HEK293T (cell line): ENCODE measurements around the gene PSMB7.

ENCODE experiments used
- CTCF ChIA-PET: fragments of 350-600 bp; formaldehyde crosslinking; extraction: SDS; loops from one replicate; lab custom pipeline; 2021; ENCODE audit warnings: antibody characterized with exemption, inconsistent platforms; lab: Yijun Ruan, JAX
- POLR2A ChIA-PET: fragments of 350-600 bp; formaldehyde crosslinking; extraction: SDS; loops from one replicate; lab custom pipeline; 2020; ENCODE audit warnings: antibody characterized with exemption, inconsistent platforms; lab: Yijun Ruan, JAX
- DNase-seq: peaks from one replicate; pipeline ENCODE4 v3.0.0; 2012; ENCODE audit warnings: mixed read lengths; ENCODE audit errors: extremely low spot score
- ARNT ChIP-seq: fragments of 450-650 bp; IDR thresholded peaks from 2 replicates; pipeline ENCODE4 v1.6.1; 2017; ENCODE audit warnings: mild to moderate bottlenecking
- BHLHE40 ChIP-seq: fragments of 450-650 bp; IDR thresholded peaks from 2 replicates; pipeline ENCODE4 v1.6.1; 2016; ENCODE audit warnings: mild to moderate bottlenecking, moderate library complexity, borderline replicate concordance
- CTBP1 ChIP-seq: fragments of 450-650 bp; IDR thresholded peaks from 2 replicates; pipeline ENCODE4 v1.6.1; 2016; ENCODE audit warnings: borderline replicate concordance
- ELF4 ChIP-seq: fragments of 450-650 bp; IDR thresholded peaks from 2 replicates; pipeline ENCODE4 v1.6.1; 2017; ENCODE audit warnings: antibody characterized with exemption
- FOXA1 ChIP-seq: fragments of 450-650 bp; IDR thresholded peaks from 2 replicates; pipeline ENCODE4 v1.6.1; 2016; ENCODE audit warnings: mild to moderate bottlenecking
- FOXK2 ChIP-seq: fragments of 450-650 bp; IDR thresholded peaks from 2 replicates; pipeline ENCODE4 v1.6.1; 2016; ENCODE audit warnings: mild to moderate bottlenecking
- FOXM1 ChIP-seq: fragments of 450-650 bp; IDR thresholded peaks from 2 replicates; pipeline ENCODE4 v1.6.1; 2017; ENCODE audit warnings: mild to moderate bottlenecking, borderline replicate concordance
- HDGF ChIP-seq: fragments of 450-650 bp; IDR thresholded peaks from 2 replicates; pipeline ENCODE4 v1.6.1; 2017; ENCODE audit warnings: antibody characterized with exemption, borderline replicate concordance
- L3MBTL2 ChIP-seq: fragments of 450-650 bp; conservative IDR thresholded peaks from 2 replicates; pipeline ENCODE4 v1.6.1; 2016; ENCODE audit warnings: mild to moderate bottlenecking
- LEF1 ChIP-seq: fragments of 450-650 bp; IDR thresholded peaks from 2 replicates; pipeline ENCODE4 v1.6.1; 2017; ENCODE audit warnings: mild to moderate bottlenecking, borderline replicate concordance
- NFRKB ChIP-seq: fragments of 450-650 bp; IDR thresholded peaks from 2 replicates; pipeline ENCODE4 v1.6.1; 2016; ENCODE audit warnings: mild to moderate bottlenecking, moderate library complexity
- PKNOX1 ChIP-seq: fragments of 450-650 bp; IDR thresholded peaks from 2 replicates; pipeline ENCODE4 v1.6.1; 2016
- SP1 ChIP-seq: fragments of 450-650 bp; IDR thresholded peaks from 2 replicates; pipeline ENCODE4 v1.6.1; 2017
- SUZ12 ChIP-seq: fragments of 450-650 bp; IDR thresholded peaks from 2 replicates; pipeline ENCODE4 v1.6.1; 2016; ENCODE audit warnings: mild to moderate bottlenecking
- TARDBP ChIP-seq: fragments of 450-650 bp; IDR thresholded peaks from 2 replicates; pipeline ENCODE4 v1.6.1; 2016
- ZNF384 ChIP-seq: fragments of 450-650 bp; IDR thresholded peaks from 2 replicates; pipeline ENCODE4 v1.6.1; 2016

Gene PSMB7

GRCh38 chr9:124395826-124396225 is 19.4 kb downstream of the PSMB7 start:
- no peak for DNase-seq
- no peak for TF ChIP-seq BHLHE40
- TF ChIP-seq FOXM1, result no peak
- no peak for TF ChIP-seq PKNOX1
- no peak for TF ChIP-seq CTBP1
- no peak for TF ChIP-seq SUZ12
- POLR2A ChIA-PET, result interaction anchor here (0.6 kb wide), 1 partner anchor 178 kb away, joined by 5 read pairs; no protein-coding TSS in a partner anchor
- CTCF ChIA-PET, result interaction anchor here (0.6 to 2.3 kb wide), 2 partner anchors 14 to 118 kb away, joined by 4 to 5 read pairs; no protein-coding TSS in a partner anchor

DNA sequence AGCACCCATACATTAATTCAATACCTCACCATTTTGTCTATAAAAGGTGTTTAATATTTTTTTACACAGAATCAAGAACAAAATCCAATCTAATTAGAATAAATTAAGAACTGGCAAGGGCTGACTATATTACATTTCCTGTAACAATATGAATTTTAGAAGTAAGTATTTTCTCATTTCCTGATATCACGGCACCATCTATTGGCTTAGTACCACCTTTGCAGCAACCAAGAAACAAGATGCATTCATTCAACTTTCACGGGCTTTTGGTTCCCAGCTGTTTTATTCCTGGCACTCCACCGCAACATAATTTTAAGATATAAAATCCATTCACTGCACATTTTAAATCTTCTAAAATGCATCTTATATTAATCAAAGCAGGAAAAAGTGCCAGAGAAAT is 20.6 kb downstream of the PSMB7 start:
- POLR2A ChIA-PET, result no interaction called here
- CTCF ChIA-PET, result interaction anchor here (0.6 to 2.3 kb wide), 2 partner anchors 15 to 148 kb away, joined by 3 to 5 read pairs; no protein-coding TSS in a partner anchor
- DNase-seq, result no peak
- TF ChIP-seq FOXK2 (no peak), FOXA1 (no peak), ELF4 (no peak), L3MBTL2 (no peak), ZNF384 (no peak), NFRKB (no peak), LEF1 (no peak), PKNOX1 (no peak), FOXM1 (no peak), SP1 (no peak), CTBP1 (no peak), HDGF (no peak), ARNT (no peak), BHLHE40 (no peak), SUZ12 (no peak), TARDBP (no peak)

DNA sequence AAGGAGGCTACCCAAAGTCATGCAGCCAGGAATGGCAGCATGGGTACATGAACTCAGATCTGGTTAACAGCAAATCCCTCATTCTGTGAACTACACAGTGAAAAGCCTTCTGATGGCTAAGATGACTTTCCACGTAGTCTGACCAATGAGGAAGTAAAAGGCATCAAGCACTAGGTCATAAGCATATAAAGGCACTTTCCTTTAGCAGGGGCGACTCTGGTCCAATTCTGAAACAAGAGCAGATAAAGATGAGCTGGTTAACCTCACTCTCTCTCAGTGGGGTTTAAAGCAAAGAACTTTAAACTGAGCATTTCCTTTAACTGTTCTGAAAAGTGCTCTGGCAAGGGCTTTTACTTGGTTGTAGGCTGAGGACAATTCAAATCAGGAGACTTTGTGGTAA is 21.1 kb downstream of the PSMB7 start:
- ChIA-PET POLR2A (no interaction called here), CTCF (interaction anchor here (0.6 kb wide), 1 partner anchor 147 kb away, joined by 3 read pairs; no protein-coding TSS in a partner anchor)
- TF ChIP-seq FOXM1 (no peak), HDGF (no peak), PKNOX1 (no peak), FOXK2 (no peak)
- DNase-seq, result no peak

DNA sequence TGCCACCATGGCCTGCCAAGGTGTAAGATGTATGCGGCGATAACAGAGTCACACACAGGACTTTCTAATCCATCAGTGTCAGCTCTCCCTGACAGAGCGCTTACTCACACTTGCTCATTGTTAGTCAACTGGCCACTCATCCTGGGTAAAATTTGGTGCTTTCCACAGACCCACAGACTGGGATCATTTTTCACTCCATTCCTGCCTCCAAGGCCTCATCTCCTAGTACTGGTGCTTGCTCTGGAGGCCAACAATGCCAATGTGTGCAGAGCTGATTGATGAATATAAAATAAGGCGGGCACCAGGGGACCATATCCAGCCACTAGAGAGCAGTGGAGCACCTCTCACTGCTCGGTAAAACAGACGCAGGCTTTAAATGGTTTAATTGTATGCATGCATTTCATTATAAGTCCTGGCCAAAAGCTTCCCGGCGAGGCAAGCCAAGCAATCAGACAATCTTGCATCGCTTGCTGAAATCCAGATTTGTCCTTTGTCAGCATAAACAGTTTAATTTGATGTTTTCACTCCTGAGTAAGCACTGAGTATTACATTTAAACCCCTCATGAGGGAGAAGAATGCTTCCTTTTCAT is 22.3 kb downstream of the PSMB7 start:
- peak; percentile 55 for DNase-seq
- CTCF ChIA-PET, result interaction anchor here (0.6 to 1.2 kb wide), 6 partner anchors 9 to 474 kb away, joined by 3 to 5 read pairs (median 3); no protein-coding TSS in a partner anchor
- no peak for TF ChIP-seq HDGF
- peak; percentile 67; the same call in 1 of the 2 replicates for TF ChIP-seq PKNOX1
- POLR2A ChIA-PET, result no interaction called here

DNA sequence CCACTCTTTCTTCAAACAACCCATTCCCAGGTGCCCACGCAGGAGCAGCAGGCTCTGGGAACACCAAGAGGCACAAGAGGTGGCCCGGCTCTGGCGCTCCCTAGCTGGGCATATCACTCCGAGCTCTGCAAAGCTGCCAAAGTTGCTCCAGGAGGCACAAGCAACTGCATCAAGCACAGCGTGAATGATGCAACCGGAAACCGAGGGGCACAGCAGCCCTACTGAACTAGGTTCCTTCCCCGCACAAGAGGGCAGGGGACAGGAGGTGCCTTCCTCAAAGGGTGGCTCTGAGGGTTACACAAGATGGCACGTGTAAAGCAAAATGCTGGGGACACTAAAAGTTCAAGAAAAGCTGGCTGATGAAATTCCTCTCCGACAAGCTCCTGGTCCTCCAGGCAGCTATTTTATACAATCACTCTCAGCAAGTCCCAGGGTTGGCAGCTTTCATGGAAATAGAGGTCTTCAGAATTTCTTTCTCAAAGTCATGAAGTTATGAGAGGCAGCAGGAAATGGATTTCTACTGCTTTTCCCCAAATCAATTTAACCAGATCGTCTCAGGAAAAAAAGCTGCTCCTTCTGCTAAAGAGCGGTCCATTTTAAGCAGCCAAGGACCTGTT is 22.9 kb downstream of the PSMB7 start:
- CTCF ChIA-PET, result interaction anchor here (0.6 to 1.2 kb wide), 8 partner anchors 8 to 474 kb away, joined by 3 to 5 read pairs (median 3); no protein-coding TSS in a partner anchor
- TF ChIP-seq SUZ12 (no peak), BHLHE40 (no peak), FOXA1 (no peak), ELF4 (no peak), SP1 (no peak), TARDBP (no peak), FOXK2 (no peak), LEF1 (no peak), HDGF (no peak), PKNOX1 (no peak), ARNT (no peak), NFRKB (no peak), ZNF384 (no peak), FOXM1 (no peak), L3MBTL2 (no peak)
- no peak for DNase-seq
- POLR2A ChIA-PET, result no interaction called here
